IMR-90 (cell line): ENCODE results near the gene DNAJC30. TPM values are rescaled to one million over a fixed set of nuclear protein-coding genes. Genes with fewer than 3 reads are reported as not detected.

Source experiments
- ATAC-seq: fragments of 200-7000 bp; cut with Tn5 transposase; 2 replicates; pipeline ENCODE4 v1.9.1; 2020; ENCODE audit warnings: low read depth, mild to moderate bottlenecking, moderate library complexity
- BruUV-seq: library from RNA; stranded (reverse); fragments of 400-500 nt; replicated peaks from 2 replicates; lab custom pipeline; 2021; lab: Mats Ljungman, UMichigan
- CTCF ChIA-PET: fragments of 300-600 bp; formaldehyde crosslinking; extraction: SDS; loops from one replicate; lab custom pipeline; 2021; ENCODE audit warnings: antibody characterized with exemption; lab: Yijun Ruan, JAX
- POLR2A ChIA-PET: fragments of 300-600 bp; sonication (Branson Sonifier 250); formaldehyde crosslinking; loops from one replicate; lab custom pipeline; 2022; ENCODE audit warnings: antibody characterized with exemption; ENCODE audit not compliant: unreplicated experiment; lab: Charles Lee
- DNase-seq: peaks from one replicate; pipeline ENCODE4 v3.0.0; 2013
- H2AFZ ChIP-seq: replicated peaks from 2 replicates; pipeline ENCODE3; 2013; ENCODE audit warnings: low read length, mild to moderate bottlenecking; ENCODE audit not compliant: poor library complexity
- H2AK5ac ChIP-seq: 2 replicates; pipeline ENCODE4 v1.6.1; 2013; ENCODE audit warnings: low read depth, low read length, inconsistent platforms
- H2AK9ac ChIP-seq: replicated peaks from 2 replicates; pipeline ENCODE3; 2013; ENCODE audit warnings: mild to moderate bottlenecking, low read depth, low read length, moderate library complexity; ENCODE audit not compliant: poor library complexity
- H2BK120ac ChIP-seq: 2 replicates; pipeline ENCODE4 v1.6.1; 2013; ENCODE audit warnings: low read depth, low read length, inconsistent platforms
- H2BK15ac ChIP-seq: 3 replicates; pipeline ENCODE4 v1.6.1; 2013; ENCODE audit warnings: low read depth, low read length, inconsistent platforms
- H2BK20ac ChIP-seq: 2 replicates; pipeline ENCODE4 v1.6.1; 2013; ENCODE audit warnings: low read depth, mild to moderate bottlenecking, inconsistent platforms, low read length, moderate library complexity
- H2BK5ac ChIP-seq: 2 replicates; pipeline ENCODE4 v1.6.1; 2013; ENCODE audit warnings: mild to moderate bottlenecking, low read depth, low read length, inconsistent platforms; ENCODE audit not compliant: poor library complexity, severe bottlenecking
- H3K14ac ChIP-seq: replicated peaks from 2 replicates; pipeline ENCODE4 v1.6.1; 2013; ENCODE audit warnings: low read depth, low read length, inconsistent platforms
- H3K18ac ChIP-seq: 2 replicates; pipeline ENCODE4 v1.6.1; 2013; ENCODE audit warnings: low read depth, low read length, control low read depth
- H3K23ac ChIP-seq: 2 replicates; pipeline ENCODE4 v1.6.1; 2013; ENCODE audit warnings: low read depth, low read length, inconsistent platforms
- H3K27ac ChIP-seq: 2 replicates; pipeline ENCODE4 v1.5.1; 2013; ENCODE audit warnings: mild to moderate bottlenecking, control low read depth, low read length; ENCODE audit not compliant: insufficient read depth
- H3K27me3 ChIP-seq: 2 replicates; pipeline ENCODE4 v1.6.1; 2013; ENCODE audit warnings: low read length; ENCODE audit not compliant: control insufficient read depth, insufficient read depth
- H3K36me3 ChIP-seq: 2 replicates; pipeline ENCODE4 v1.6.1; 2013; ENCODE audit warnings: low read length, mixed read lengths; ENCODE audit not compliant: control insufficient read depth, insufficient read depth
- H3K4ac ChIP-seq: 2 replicates; pipeline ENCODE4 v1.6.1; 2013; ENCODE audit warnings: low read depth, low read length, inconsistent platforms
- H3K4me1 ChIP-seq: 2 replicates; pipeline ENCODE4 v1.6.1; 2013; ENCODE audit warnings: low read length, mixed read lengths; ENCODE audit not compliant: control insufficient read depth, insufficient read depth
- H3K4me2 ChIP-seq: 2 replicates; pipeline ENCODE4 v1.6.1; 2013; ENCODE audit warnings: low read depth, mild to moderate bottlenecking, control low read depth, low read length, moderate library complexity
- H3K4me3 ChIP-seq: 2 replicates; pipeline ENCODE4 v1.5.1; 2013; ENCODE audit warnings: low read depth, mild to moderate bottlenecking, control low read depth, low read length, moderate library complexity; ENCODE audit not compliant: insufficient read depth
- H3K56ac ChIP-seq: 2 replicates; pipeline ENCODE4 v1.6.1; 2013; ENCODE audit warnings: low read length, inconsistent platforms; ENCODE audit not compliant: insufficient read depth; ENCODE audit errors: extremely low read depth
- H3K79me1 ChIP-seq, 2 experiments: 2 replicates each; pipeline ENCODE4 v1.6.1; 2013; ENCODE audit warnings: low read length in 2 of 2, inconsistent platforms in 1 of 2, low read depth in 1 of 2
- H3K9ac ChIP-seq: 2 replicates; pipeline ENCODE4 v1.6.1; 2013; ENCODE audit warnings: low read depth, low read length, control low read depth
- H3K9me1 ChIP-seq: 2 replicates; pipeline ENCODE4 v1.6.1; 2013; ENCODE audit warnings: low read length, inconsistent platforms; ENCODE audit not compliant: insufficient read depth
- H3K9me3 ChIP-seq: 2 replicates; pipeline ENCODE4 v1.6.1; 2013; ENCODE audit warnings: low read length; ENCODE audit not compliant: control insufficient read depth, insufficient read depth
- H4K20me1 ChIP-seq: 2 replicates; pipeline ENCODE4 v1.6.1; 2013; ENCODE audit warnings: low read length, inconsistent platforms; ENCODE audit not compliant: insufficient read depth
- H4K5ac ChIP-seq: 2 replicates; pipeline ENCODE4 v1.6.1; 2013; ENCODE audit warnings: mild to moderate bottlenecking, low read depth, low read length, control low read depth
- H4K8ac ChIP-seq, 2 experiments: 2 replicates each; pipeline ENCODE4 v1.6.1; 2013; ENCODE audit warnings: low read depth in 2 of 2, low read length in 2 of 2, control low read depth in 1 of 2, inconsistent platforms in 1 of 2
- H4K91ac ChIP-seq: 2 replicates; pipeline ENCODE4 v1.6.1; 2013; ENCODE audit warnings: low read depth, low read length, inconsistent platforms; ENCODE audit not compliant: insufficient read depth
- BHLHE40 ChIP-seq: fragments of 150-350 bp; IDR thresholded peaks from 2 replicates; pipeline ENCODE4 v1.6.1; 2016; ENCODE audit warnings: mild to moderate bottlenecking, low read depth, low read length
- CEBPB ChIP-seq: IDR thresholded peaks from 2 replicates; pipeline ENCODE4 v1.6.1; 2012; ENCODE audit warnings: low read depth, low read length, improper control_type of control experiment
- CHD1 ChIP-seq: IDR thresholded peaks from 2 replicates; pipeline ENCODE4 v1.6.1; 2012; ENCODE audit warnings: low read depth, low read length, improper control_type of control experiment
- CTCF ChIP-seq: conservative IDR thresholded peaks from 2 replicates; pipeline ENCODE4 v1.5.1; 2012; ENCODE audit warnings: mild to moderate bottlenecking, low read depth, low read length, improper control_type of control experiment
- FOS ChIP-seq: fragments of 150-350 bp; IDR thresholded peaks from 2 replicates; pipeline ENCODE4 v1.6.1; 2016; ENCODE audit warnings: low read depth, low read length
- MAFK ChIP-seq: IDR thresholded peaks from 2 replicates; pipeline ENCODE4 v1.6.1; 2012; ENCODE audit warnings: low read depth, low read length, improper control_type of control experiment
- MAZ ChIP-seq: IDR thresholded peaks from 2 replicates; pipeline ENCODE4 v1.6.1; 2012; ENCODE audit warnings: low read depth, mild to moderate bottlenecking, low read length, improper control_type of control experiment, moderate library complexity, borderline replicate concordance
- MXI1 ChIP-seq: IDR thresholded peaks from 2 replicates; pipeline ENCODE4 v1.6.1; 2012; ENCODE audit warnings: low read depth, mild to moderate bottlenecking, low read length, moderate library complexity, borderline replicate concordance
- NFE2L2 ChIP-seq: fragments of 150-350 bp; IDR thresholded peaks from 2 replicates; pipeline ENCODE4 v1.6.1; 2016; ENCODE audit warnings: low read depth, mild to moderate bottlenecking, low read length
- POLR2A ChIP-seq: IDR thresholded peaks from 2 replicates; pipeline ENCODE4 v1.6.1; 2012; ENCODE audit warnings: mild to moderate bottlenecking, low read depth, low read length
- RAD21 ChIP-seq: IDR thresholded peaks from 2 replicates; pipeline ENCODE4 v1.6.1; 2012; ENCODE audit warnings: low read length, improper control_type of control experiment
- RCOR1 ChIP-seq: IDR thresholded peaks from 2 replicates; pipeline ENCODE4 v1.6.1; 2012; ENCODE audit warnings: mild to moderate bottlenecking, low read length, improper control_type of control experiment; ENCODE audit not compliant: insufficient replicate concordance
- RFX5 ChIP-seq: IDR thresholded peaks from 2 replicates; pipeline ENCODE4 v1.8.0; 2012; ENCODE audit warnings: low read depth, mild to moderate bottlenecking, low read length, moderate library complexity
- SMC3 ChIP-seq: fragments of 150-350 bp; IDR thresholded peaks from 2 replicates; pipeline ENCODE4 v1.6.1; 2016; ENCODE audit warnings: low read depth, mild to moderate bottlenecking, antibody characterized with exemption, low read length, moderate library complexity
- USF2 ChIP-seq: fragments of 150-350 bp; IDR thresholded peaks from 2 replicates; pipeline ENCODE4 v1.6.1; 2017; ENCODE audit warnings: mild to moderate bottlenecking, antibody characterized with exemption, low read length, low read depth
- WGBS, 2 experiments: methylation state at CpG; one replicate each; pipeline versions ENCODE4 v1.1.5 to v1.1.7; 2013; ENCODE audit warnings: missing lambda C conversion rate in 2 of 2; ENCODE audit not compliant: insufficient read length in 1 of 2; ENCODE audit errors: extremely low coverage in 2 of 2; 5-methylcytosine and 5-hydroxymethylcytosine counted together
- dilution Hi-C: fragments of 300-500 bp; cut with HindIII; formaldehyde crosslinking; loops from one replicate; pipeline ENCODE4 v1.14.3; 2018; ENCODE audit warnings: low sequenced_read_pairs; ENCODE audit not compliant: unreplicated experiment
- in situ Hi-C: fragments of 300-500 bp; cut with MboI; formaldehyde crosslinking; loops from 3 replicates; pipeline ENCODE4 v1.14.3; 2019; ENCODE audit warnings: low sequenced_read_pairs, inconsistent platforms, mixed read lengths
- intact Hi-C: fragments of 100-400 bp; cut with micrococcal nuclease; formaldehyde crosslinking; loops from 2 replicates; pipeline ENCODE4 v1.10.0; 2022
- polyA plus RNA-seq, 3 experiments: library from polyadenylated mRNA; depleted of rRNA; stranded (reverse); fragments of >200 nt; gene quantifications; 2 replicates each; pipeline ENCODE4 v1.2.3, GENCODE V29; 2012; ENCODE audit warnings: low replicate concordance in 1 of 3
- total RNA-seq: library from RNA; depleted of rRNA; stranded (reverse); fragments of >200 nt; gene quantifications from 2 replicates; pipeline ENCODE4 v1.2.3, GENCODE V29; 2012
- TF ChIP-seq, protein P1 (sequence below): fragments of 150-350 bp; IDR thresholded peaks from 2 replicates; pipeline ENCODE4 v1.6.1; 2016; ENCODE audit warnings: low read depth, mild to moderate bottlenecking, low read length, moderate library complexity, borderline replicate concordance

DNAJC30 gene
- total and polyA plus RNA-seq, 2 of the 4 experiments (the other 2 are of a cell fraction): 1.6 to 9.0 TPM

DNA sequence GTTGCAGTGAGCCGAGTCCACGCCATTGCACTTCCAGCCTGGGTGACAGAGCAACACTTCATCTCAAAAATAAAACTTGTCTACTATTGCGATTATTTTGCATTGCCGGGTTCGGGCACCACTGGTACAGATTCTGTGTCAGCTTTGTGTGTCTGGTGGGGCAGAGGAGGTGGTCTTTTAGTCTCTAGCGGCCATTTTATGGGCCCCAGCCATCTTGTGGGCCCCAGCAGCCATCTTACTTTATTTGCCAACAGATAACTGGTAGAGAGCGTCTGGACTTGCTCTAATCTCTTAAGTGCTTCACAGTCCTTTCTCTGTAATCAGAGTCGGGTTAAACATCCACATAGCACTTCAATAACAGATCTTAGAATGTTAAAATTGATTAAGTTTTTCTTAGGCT, 5.0 kb upstream of the DNAJC30 start:
- BruUV-seq: no TSS peak
- no peak overlapping the region for H3K27ac ChIP-seq
- ATAC-seq: no peak
- WGBS, 2 experiments: no CpG with 5 or more reads among the region's 8 CpGs
- TF ChIP-seq NFE2L2: no peak
- TF ChIP-seq RFX5: no peak
- TF ChIP-seq CHD1: no peak
- TF ChIP-seq CTCF: no peak
- no peak for TF ChIP-seq BHLHE40
- no peak for TF ChIP-seq FOS
- TF ChIP-seq MAFK: no peak
- no peak for TF ChIP-seq POLR2A
- no peak for TF ChIP-seq RAD21
- TF ChIP-seq, protein P1, sequence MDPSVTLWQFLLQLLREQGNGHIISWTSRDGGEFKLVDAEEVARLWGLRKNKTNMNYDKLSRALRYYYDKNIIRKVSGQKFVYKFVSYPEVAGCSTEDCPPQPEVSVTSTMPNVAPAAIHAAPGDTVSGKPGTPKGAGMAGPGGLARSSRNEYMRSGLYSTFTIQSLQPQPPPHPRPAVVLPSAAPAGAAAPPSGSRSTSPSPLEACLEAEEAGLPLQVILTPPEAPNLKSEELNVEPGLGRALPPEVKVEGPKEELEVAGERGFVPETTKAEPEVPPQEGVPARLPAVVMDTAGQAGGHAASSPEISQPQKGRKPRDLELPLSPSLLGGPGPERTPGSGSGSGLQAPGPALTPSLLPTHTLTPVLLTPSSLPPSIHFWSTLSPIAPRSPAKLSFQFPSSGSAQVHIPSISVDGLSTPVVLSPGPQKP: no peak
- no peak for TF ChIP-seq USF2
- TF ChIP-seq MXI1: no peak
- no peak for TF ChIP-seq CEBPB
- no peak for TF ChIP-seq MAZ
- no peak for TF ChIP-seq RCOR1
- no peak for TF ChIP-seq SMC3
- H2AK9ac ChIP-seq: no peak overlapping the region
- H4K5ac ChIP-seq: no peak overlapping the region
- no peak overlapping the region for H3K18ac ChIP-seq
- H3K9ac ChIP-seq: no peak overlapping the region
- in situ Hi-C loops (no loop called here), dilution Hi-C loops (no loop called here), intact Hi-C loops (no loop called here)
- peaks cover 33% of the 10 kb centered on the region for H3K36me3 ChIP-seq
- H3K23ac ChIP-seq: no peak overlapping the region
- ChIA-PET POLR2A (no interaction called here), CTCF (no interaction called here)
- no peak overlapping the region for H4K8ac ChIP-seq
- H3K9me1 ChIP-seq: no peaks in the 10 kb centered on the region
- H3K9me3 ChIP-seq: no peaks in the 10 kb centered on the region
- DNase-seq: no peak
- no peak overlapping the region for H3K56ac ChIP-seq
- H3K27me3 ChIP-seq: no peaks in the 10 kb centered on the region
- H3K4me2 ChIP-seq: no peak overlapping the region
- no peak overlapping the region for H3K14ac ChIP-seq
- H3K79me1 ChIP-seq: peaks cover 23 to 47% of the 10 kb centered on the region in 2 experiments
- no peak overlapping the region for H2AK5ac ChIP-seq
- H3K4me3 ChIP-seq: no peak overlapping the region
- H2BK120ac ChIP-seq: no peak overlapping the region
- H3K4ac ChIP-seq: no peak overlapping the region
- H4K91ac ChIP-seq: no peak overlapping the region
- H3K4me1 ChIP-seq: no peaks in the 10 kb centered on the region
- H4K20me1 ChIP-seq: peaks cover 4% of the 10 kb centered on the region; the same call in 1 of the 2 replicates
- no peak overlapping the region for H2BK5ac ChIP-seq
- no peak overlapping the region for H2BK20ac ChIP-seq
- no peak overlapping the region for H2BK15ac ChIP-seq
- no peak overlapping the region for H2AFZ ChIP-seq
